SK-N-SH treated with all-trans-retinoic acid at 6 μM for 48 hours (cell line): Measurements from ENCODE around the gene ALDH6A1.

ENCODE experiments used
- ATAC-seq: fragments of 200-7000 bp; cut with Tn5 transposase; 3 replicates; pipeline ENCODE4 v1.9.1; 2020; ENCODE audit warnings: mild to moderate bottlenecking, moderate library complexity
- ARNTL ChIP-seq: fragments of 450-650 bp; formaldehyde crosslinking; IDR thresholded peaks from 2 replicates; pipeline ENCODE4 v1.5.0; 2020; ENCODE audit warnings: low read depth, mild to moderate bottlenecking, moderate library complexity, borderline replicate concordance
- BACH2 ChIP-seq: fragments of 250-450 bp; sonication (Bioruptor Pico); IDR thresholded peaks from 2 replicates; pipeline ENCODE4 v1.9.0; 2021; ENCODE audit warnings: mild to moderate bottlenecking, borderline replicate concordance
- CSDC2 ChIP-seq: fragments of 250-450 bp; sonication (Bioruptor Pico); IDR thresholded peaks from 2 replicates; pipeline ENCODE4 v1.5.0; 2020; ENCODE audit warnings: mild to moderate bottlenecking, moderate library complexity
- ISL1 ChIP-seq: fragments of 250-450 bp; sonication (Bioruptor Pico); IDR thresholded peaks from 2 replicates; pipeline ENCODE4 v2.1.2; 2022; ENCODE audit warnings: mild to moderate bottlenecking, moderate library complexity
- OSR1 ChIP-seq: fragments of 250-450 bp; sonication (Bioruptor Pico); IDR thresholded peaks from 2 replicates; pipeline ENCODE4 v1.8.0; 2022; ENCODE audit warnings: moderate library complexity, mild to moderate bottlenecking, inconsistent platforms
- POU6F1 ChIP-seq: fragments of 250-450 bp; sonication (Bioruptor Pico); IDR thresholded peaks from 2 replicates; pipeline ENCODE4 v1.8.0; 2021; ENCODE audit warnings: low read depth, mild to moderate bottlenecking, moderate library complexity, borderline replicate concordance
- PPARA ChIP-seq: fragments of 250-450 bp; sonication (Bioruptor Pico); IDR thresholded peaks from 2 replicates; pipeline ENCODE4 v1.5.0; 2020; ENCODE audit warnings: mild to moderate bottlenecking, borderline replicate concordance
- SNAI2 ChIP-seq: fragments of 250-450 bp; sonication (Bioruptor Pico); IDR thresholded peaks from 2 replicates; pipeline ENCODE4 v1.5.0; 2020; ENCODE audit warnings: mild to moderate bottlenecking, moderate library complexity
- TCF4 ChIP-seq: fragments of 250-450 bp; sonication (Bioruptor Pico); IDR thresholded peaks from 2 replicates; pipeline ENCODE4 v1.8.0; 2021; ENCODE audit warnings: mild to moderate bottlenecking, moderate library complexity, borderline replicate concordance
- TOX ChIP-seq: fragments of 250-450 bp; sonication (Bioruptor Pico); IDR thresholded peaks from 2 replicates; pipeline ENCODE4 v1.8.0; 2021; ENCODE audit warnings: mild to moderate bottlenecking, moderate library complexity, borderline replicate concordance
- ZC3H10 ChIP-seq: fragments of 250-450 bp; sonication (Bioruptor Pico); IDR thresholded peaks from 2 replicates; pipeline ENCODE4 v1.5.1; 2021; ENCODE audit warnings: mild to moderate bottlenecking, moderate library complexity
- ZFP3 ChIP-seq: fragments of 250-450 bp; sonication (Bioruptor Pico); IDR thresholded peaks from 2 replicates; pipeline ENCODE4 v1.5.0; 2020; ENCODE audit warnings: mild to moderate bottlenecking, moderate library complexity
- ZFP30 ChIP-seq: fragments of 450-650 bp; formaldehyde crosslinking; IDR thresholded peaks from 2 replicates; pipeline ENCODE4 v1.5.0; 2022; ENCODE audit warnings: mild to moderate bottlenecking, moderate library complexity
- ZNF565 ChIP-seq: fragments of 450-650 bp; formaldehyde crosslinking; conservative IDR thresholded peaks from 2 replicates; pipeline ENCODE4 v1.5.0; 2020; ENCODE audit warnings: low read depth, mild to moderate bottlenecking, moderate library complexity
- ZNF70 ChIP-seq: fragments of 450-650 bp; formaldehyde crosslinking; IDR thresholded peaks from 2 replicates; pipeline ENCODE4 v1.5.0; 2020; ENCODE audit warnings: mild to moderate bottlenecking, moderate library complexity
- ZNF8 ChIP-seq: fragments of 450-650 bp; formaldehyde crosslinking; IDR thresholded peaks from 2 replicates; pipeline ENCODE4 v1.5.0; 2020; ENCODE audit warnings: mild to moderate bottlenecking, moderate library complexity
- TF ChIP-seq, protein P1 (sequence below): fragments of 250-450 bp; sonication (Bioruptor Pico); IDR thresholded peaks from 2 replicates; pipeline ENCODE4 v1.5.0; 2020; ENCODE audit warnings: mild to moderate bottlenecking, moderate library complexity

ALDH6A1 gene

GRCh38 chr14:74062809-74063150 lies 21.5 kb downstream of the ALDH6A1 start:
- TF ChIP-seq BACH2 (CRISPR knock-in tag) = no peak
- TF ChIP-seq, all 23 proteins: peak for 0
- ATAC-seq = no peak

DNA sequence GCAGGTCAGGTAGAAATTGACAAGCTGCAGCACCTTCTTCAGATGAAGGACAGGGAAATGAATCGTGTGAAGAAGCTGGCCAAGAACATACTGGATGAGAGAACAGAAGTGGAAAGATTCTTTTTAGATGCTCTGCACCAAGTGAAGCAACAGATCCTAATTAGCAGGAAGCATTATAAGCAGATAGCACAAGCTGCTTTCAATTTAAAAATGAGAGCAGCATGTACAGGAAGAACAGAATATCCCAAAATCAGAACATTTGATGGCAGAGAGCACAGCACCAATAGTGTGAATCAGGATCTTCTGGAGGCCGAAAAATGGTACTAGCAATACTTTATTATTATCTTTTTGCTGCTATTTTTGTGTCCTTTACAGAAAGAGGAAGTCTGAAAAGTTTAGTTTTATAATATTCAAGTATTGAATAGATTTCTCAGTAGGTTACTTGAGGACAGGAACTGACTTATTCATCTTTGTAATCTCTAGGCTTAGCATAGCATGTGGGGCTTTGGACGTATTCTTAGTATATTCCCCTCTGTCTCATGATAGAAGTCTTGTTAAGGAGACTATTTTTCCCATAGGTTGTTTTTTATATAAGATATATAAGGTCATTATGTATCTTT lies 34.3 kb downstream of the ALDH6A1 start:
- no peak for ATAC-seq
- TF ChIP-seq TCF4 (no peak), ARNTL (CRISPR knock-in tag) (no peak), ZNF565 (CRISPR knock-in tag) (no peak), POU6F1 (CRISPR knock-in tag) (no peak), ISL1 (no peak), ZFP30 (CRISPR knock-in tag) (no peak), ZNF8 (CRISPR knock-in tag) (no peak), CSDC2 (CRISPR knock-in tag) (no peak), TOX (CRISPR knock-in tag) (no peak)
- TF ChIP-seq, protein P1, sequence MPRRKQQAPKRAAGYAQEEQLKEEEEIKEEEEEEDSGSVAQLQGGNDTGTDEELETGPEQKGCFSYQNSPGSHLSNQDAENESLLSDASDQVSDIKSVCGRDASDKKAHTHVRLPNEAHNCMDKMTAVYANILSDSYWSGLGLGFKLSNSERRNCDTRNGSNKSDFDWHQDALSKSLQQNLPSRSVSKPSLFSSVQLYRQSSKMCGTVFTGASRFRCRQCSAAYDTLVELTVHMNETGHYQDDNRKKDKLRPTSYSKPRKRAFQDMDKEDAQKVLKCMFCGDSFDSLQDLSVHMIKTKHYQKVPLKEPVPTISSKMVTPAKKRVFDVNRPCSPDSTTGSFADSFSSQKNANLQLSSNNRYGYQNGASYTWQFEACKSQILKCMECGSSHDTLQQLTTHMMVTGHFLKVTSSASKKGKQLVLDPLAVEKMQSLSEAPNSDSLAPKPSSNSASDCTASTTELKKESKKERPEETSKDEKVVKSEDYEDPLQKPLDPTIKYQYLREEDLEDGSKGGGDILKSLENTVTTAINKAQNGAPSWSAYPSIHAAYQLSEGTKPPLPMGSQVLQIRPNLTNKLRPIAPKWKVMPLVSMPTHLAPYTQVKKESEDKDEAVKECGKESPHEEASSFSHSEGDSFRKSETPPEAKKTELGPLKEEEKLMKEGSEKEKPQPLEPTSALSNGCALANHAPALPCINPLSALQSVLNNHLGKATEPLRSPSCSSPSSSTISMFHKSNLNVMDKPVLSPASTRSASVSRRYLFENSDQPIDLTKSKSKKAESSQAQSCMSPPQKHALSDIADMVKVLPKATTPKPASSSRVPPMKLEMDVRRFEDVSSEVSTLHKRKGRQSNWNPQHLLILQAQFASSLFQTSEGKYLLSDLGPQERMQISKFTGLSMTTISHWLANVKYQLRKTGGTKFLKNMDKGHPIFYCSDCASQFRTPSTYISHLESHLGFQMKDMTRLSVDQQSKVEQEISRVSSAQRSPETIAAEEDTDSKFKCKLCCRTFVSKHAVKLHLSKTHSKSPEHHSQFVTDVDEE = no peak

DNA sequence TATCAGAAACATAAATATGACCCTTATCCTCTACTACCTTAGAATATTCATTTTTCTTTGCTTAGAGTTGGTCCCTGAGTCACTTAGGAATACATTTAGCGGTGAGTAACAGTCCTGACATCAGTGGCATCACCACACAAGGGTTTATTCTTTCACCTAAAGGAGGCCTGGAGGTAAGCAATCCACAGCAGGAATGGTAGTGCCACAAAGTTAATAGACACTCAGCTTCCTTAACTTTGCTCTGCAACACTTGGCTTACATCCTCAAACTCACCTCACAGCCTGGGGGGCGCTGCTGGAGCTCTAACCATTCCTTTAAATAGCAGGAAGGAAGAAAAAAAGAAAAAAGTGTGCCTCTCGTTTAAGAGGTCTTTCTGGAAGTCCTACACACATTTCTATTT lies 36.0 kb downstream of the ALDH6A1 start:
- no peak for TF ChIP-seq ARNTL (CRISPR knock-in tag)
- TF ChIP-seq, protein P1 = no peak
- no peak for TF ChIP-seq BACH2 (CRISPR knock-in tag)
- TF ChIP-seq ZNF8 (CRISPR knock-in tag) = no peak
- TF ChIP-seq PPARA (CRISPR knock-in tag) = no peak
- no peak for TF ChIP-seq ZNF565 (CRISPR knock-in tag)
- no peak for TF ChIP-seq TCF4
- TF ChIP-seq ZFP3 (CRISPR knock-in tag) = no peak
- TF ChIP-seq OSR1 (CRISPR knock-in tag) = no peak
- TF ChIP-seq CSDC2 (CRISPR knock-in tag) = no peak
- TF ChIP-seq ZFP30 (CRISPR knock-in tag) = no peak
- ATAC-seq = no peak

- no peak for TF ChIP-seq CSDC2 (CRISPR knock-in tag)
- TF ChIP-seq ZC3H10 (CRISPR knock-in tag) = no peak
- no peak for TF ChIP-seq SNAI2 (CRISPR knock-in tag)
- TF ChIP-seq POU6F1 (CRISPR knock-in tag) = no peak
- TF ChIP-seq, protein P1 = no peak
- no peak for TF ChIP-seq ZNF70 (CRISPR knock-in tag)
- no peak for TF ChIP-seq ZFP30 (CRISPR knock-in tag)
- TF ChIP-seq ARNTL (CRISPR knock-in tag) = no peak
- no peak for TF ChIP-seq OSR1 (CRISPR knock-in tag)
- TF ChIP-seq ZNF565 (CRISPR knock-in tag) = no peak
- no peak for TF ChIP-seq ZFP3 (CRISPR knock-in tag)
- no peak for TF ChIP-seq ZNF8 (CRISPR knock-in tag)
- no peak for TF ChIP-seq ISL1
- TF ChIP-seq, all 23 proteins: peak for 0
- no peak for ATAC-seq
These were observed 38.7 kb downstream of the ALDH6A1 start for GRCh38 chr14:74045522-74045921.
